RWPE2 (cell line): ENCODE measurements around the gene DIP2C.

ENCODE experiments used
- ATAC-seq: fragments of 200-7000 bp; cut with Tn5 transposase; 3 replicates; pipeline ENCODE4 v1.9.1; 2021; ENCODE audit warnings: low read depth
- DNase-seq: peaks from one replicate; pipeline ENCODE4 v3.0.0-alpha.2; 2020; ENCODE audit warnings: low spot score
- H3K27ac ChIP-seq: fragments of 450-650 bp; 2 replicates; pipeline ENCODE4 v1.5.1; 2017; ENCODE audit warnings: mild to moderate bottlenecking; ENCODE audit not compliant: poor library complexity, severe bottlenecking
- H3K27me3 ChIP-seq: fragments of 250-450 bp; sonication (Bioruptor Pico); 2 replicates; pipeline ENCODE4 v1.5.1; 2021; ENCODE audit warnings: mild to moderate bottlenecking, moderate library complexity; ENCODE audit not compliant: insufficient read depth, poor library complexity, severe bottlenecking
- H3K36me3 ChIP-seq: fragments of 250-450 bp; sonication (Bioruptor Pico); 2 replicates; pipeline ENCODE4 v1.5.1; 2020; ENCODE audit warnings: low read depth, mild to moderate bottlenecking, moderate library complexity
- H3K4me1 ChIP-seq: fragments of 250-450 bp; sonication (Bioruptor Pico); 2 replicates; pipeline ENCODE4 v1.5.1; 2021; ENCODE audit warnings: mild to moderate bottlenecking, moderate library complexity; ENCODE audit not compliant: insufficient read depth, poor library complexity, severe bottlenecking
- H3K4me3 ChIP-seq: fragments of 250-450 bp; sonication (Bioruptor Pico); 2 replicates; pipeline ENCODE4 v1.5.1; 2021; ENCODE audit warnings: mild to moderate bottlenecking, moderate library complexity; ENCODE audit not compliant: severe bottlenecking
- H3K9me3 ChIP-seq: fragments of 250-450 bp; sonication (Bioruptor Pico); 2 replicates; pipeline ENCODE4 v1.5.1; 2021; ENCODE audit warnings: mild to moderate bottlenecking, moderate library complexity; ENCODE audit not compliant: severe bottlenecking
- CTCF ChIP-seq: fragments of 450-650 bp; IDR thresholded peaks from one replicate; pipeline ENCODE4 v1.5.1; 2017; ENCODE audit warnings: mild to moderate bottlenecking, moderate library complexity; ENCODE audit not compliant: poor library complexity, severe bottlenecking

The DIP2C gene

GRCh38 chr10:474406-474805 lies 215.1 kb downstream of the DIP2C start:
- ATAC-seq (no peak), DNase-seq (no peak)
- no peaks in the 10 kb centered on the region for H3K36me3 ChIP-seq
- H3K27ac ChIP-seq = no peak overlapping the region
- H3K4me3 ChIP-seq = no peak overlapping the region
- H3K9me3 ChIP-seq = no peaks in the 10 kb centered on the region
- TF ChIP-seq CTCF = no peak
- H3K4me1 ChIP-seq = peaks cover 4% of the 10 kb centered on the region
- H3K27me3 ChIP-seq = no peaks in the 10 kb centered on the region

GRCh38 chr10:472241-472910 lies 217.1 kb downstream of the DIP2C start:
- no peaks in the 10 kb centered on the region for H3K9me3 ChIP-seq
- H3K4me1 ChIP-seq = no peaks in the 10 kb centered on the region
- no peak for TF ChIP-seq CTCF
- no peak overlapping the region for H3K27ac ChIP-seq
- ATAC-seq (no peak), DNase-seq (no peak)
- no peak overlapping the region for H3K4me3 ChIP-seq
- H3K27me3 ChIP-seq = no peaks in the 10 kb centered on the region
- no peaks in the 10 kb centered on the region for H3K36me3 ChIP-seq

- H3K4me1 ChIP-seq = no peaks in the 10 kb centered on the region
- ATAC-seq (no peak), DNase-seq (no peak)
- no peak for TF ChIP-seq CTCF
- no peaks in the 10 kb centered on the region for H3K36me3 ChIP-seq
- H3K4me3 ChIP-seq = no peak overlapping the region
- no peaks in the 10 kb centered on the region for H3K27me3 ChIP-seq
- H3K27ac ChIP-seq = no peak overlapping the region
- no peaks in the 10 kb centered on the region for H3K9me3 ChIP-seq
These were observed 219.0 kb downstream of the DIP2C start for GRCh38 chr10:470339-471003.

- H3K4me3 ChIP-seq = no peak overlapping the region
- ATAC-seq = no peak
- no peaks in the 10 kb centered on the region for H3K9me3 ChIP-seq
- TF ChIP-seq CTCF = no peak
- no peaks in the 10 kb centered on the region for H3K36me3 ChIP-seq
- no peaks in the 10 kb centered on the region for H3K4me1 ChIP-seq
- no peak for DNase-seq
- H3K27ac ChIP-seq = no peak overlapping the region
- H3K27me3 ChIP-seq = no peaks in the 10 kb centered on the region
These were observed 219.5 kb downstream of the DIP2C start for GRCh38 chr10:469947-470338.

GRCh38 chr10:459743-460142 lies 229.7 kb downstream of the DIP2C start:
- no peak for TF ChIP-seq CTCF
- H3K9me3 ChIP-seq = no peaks in the 10 kb centered on the region
- H3K4me3 ChIP-seq = no peak overlapping the region
- no peak overlapping the region for H3K27ac ChIP-seq
- no peak for DNase-seq
- ATAC-seq = no peak
- peaks cover 3% of the 10 kb centered on the region for H3K4me1 ChIP-seq
- H3K27me3 ChIP-seq = no peaks in the 10 kb centered on the region
- no peaks in the 10 kb centered on the region for H3K36me3 ChIP-seq
